SK-N-MC (cell line): ENCODE measurements around the gene CD99L2.

Source experiments
- DNase-seq: peaks from one replicate; pipeline ENCODE4 v3.0.0-alpha.2; 2011; ENCODE audit warnings: low read depth, low spot score
- H3K27ac ChIP-seq: fragments of 200-600 bp; sonication (generic); 2 replicates; pipeline ENCODE4 v1.5.1; 2016; ENCODE audit warnings: mixed run types
- H3K36me3 ChIP-seq: fragments of 200-600 bp; sonication (generic); 2 replicates; pipeline ENCODE4 v1.6.1; 2017; ENCODE audit warnings: antibody characterized with exemption, low read length, mixed read lengths; ENCODE audit not compliant: insufficient read depth
- H3K4me3 ChIP-seq: fragments of 200-600 bp; sonication (generic); 2 replicates; pipeline ENCODE4 v1.5.1; 2016
- H3K9ac ChIP-seq: fragments of 200-600 bp; sonication (generic); 2 replicates; pipeline ENCODE4 v1.8.0; 2017; ENCODE audit warnings: mixed run types, mixed read lengths; ENCODE audit not compliant: insufficient read length
- H3K9me3 ChIP-seq: fragments of 200-600 bp; sonication (generic); 2 replicates; pipeline ENCODE4 v1.6.1; 2017; ENCODE audit warnings: low read depth, mild to moderate bottlenecking, antibody characterized with exemption, low read length, moderate library complexity, mixed read lengths
- EZH2 ChIP-seq: fragments of 200-600 bp; sonication (generic); IDR thresholded peaks from one replicate; pipeline ENCODE4 v1.6.1; 2017; ENCODE audit warnings: antibody characterized with exemption
- FOXP2 ChIP-seq: optimal IDR thresholded peaks from 2 replicates; pipeline ENCODE3; 2011; ENCODE audit warnings: mild to moderate bottlenecking, moderate library complexity; ENCODE audit not compliant: insufficient read depth; ENCODE audit errors: extremely low read length, control extremely low read depth
- POLR2AphosphoS5 ChIP-seq: IDR thresholded peaks from 2 replicates; pipeline ENCODE4 v1.6.1; 2012; ENCODE audit warnings: mild to moderate bottlenecking, low read depth, low read length, borderline replicate concordance

Gene CD99L2

DNA sequence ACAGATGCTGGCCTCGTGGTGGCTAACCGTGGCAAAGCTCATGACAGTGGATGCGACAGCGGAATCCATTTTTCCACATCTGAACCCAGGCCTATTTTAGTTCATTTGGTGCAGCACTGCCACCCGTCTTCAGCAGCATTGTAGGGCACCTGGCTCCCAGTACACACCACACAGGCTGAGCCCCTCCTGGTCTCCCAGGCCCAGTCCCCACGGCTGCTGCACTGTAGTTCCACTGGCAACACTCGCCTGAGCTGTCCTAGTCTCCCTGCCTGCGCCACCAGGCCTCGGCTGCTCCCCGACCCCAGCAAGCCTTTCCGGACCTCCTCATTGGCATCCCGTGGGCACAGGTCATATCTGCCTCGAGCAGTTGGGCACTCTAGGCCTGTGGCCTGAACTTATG lies 129.1 kb downstream of the CD99L2 start:
- TF ChIP-seq POLR2AphosphoS5 = no peak
- no peak for TF ChIP-seq EZH2
- TF ChIP-seq FOXP2 = no peak
- H3K9me3 ChIP-seq = no peaks in the 10 kb centered on the region
- H3K27ac ChIP-seq = no peak overlapping the region
- H3K9ac ChIP-seq = no peak overlapping the region
- H3K4me3 ChIP-seq = no peak overlapping the region
- no peaks in the 10 kb centered on the region for H3K36me3 ChIP-seq
- DNase-seq = no peak

GRCh38 chrX:150768580-150769190 lies 129.8 kb downstream of the CD99L2 start:
- DNase-seq = no peak
- H3K36me3 ChIP-seq = no peaks in the 10 kb centered on the region
- H3K4me3 ChIP-seq = no peak overlapping the region
- no peaks in the 10 kb centered on the region for H3K9me3 ChIP-seq
- no peak overlapping the region for H3K9ac ChIP-seq
- no peak for TF ChIP-seq POLR2AphosphoS5
- no peak for TF ChIP-seq FOXP2
- no peak for TF ChIP-seq EZH2
- no peak overlapping the region for H3K27ac ChIP-seq

- no peak overlapping the region for H3K4me3 ChIP-seq
- DNase-seq = no peak
- H3K36me3 ChIP-seq = no peaks in the 10 kb centered on the region
- no peak overlapping the region for H3K27ac ChIP-seq
- no peak overlapping the region for H3K9ac ChIP-seq
- H3K9me3 ChIP-seq = no peaks in the 10 kb centered on the region
- TF ChIP-seq EZH2 (no peak), FOXP2 (no peak), POLR2AphosphoS5 (no peak)
Measured at GRCh38 chrX:150768132-150768485, 130.4 kb downstream of the CD99L2 start.

GRCh38 chrX:150767475-150768131 lies 130.9 kb downstream of the CD99L2 start:
- Histone ChIP-seq H3K36me3 (no peaks in the 10 kb centered on the region), H3K4me3 (no peak overlapping the region), H3K9ac (no peak overlapping the region), H3K9me3 (no peaks in the 10 kb centered on the region), H3K27ac (no peak overlapping the region)
- TF ChIP-seq FOXP2 (no peak), POLR2AphosphoS5 (no peak), EZH2 (no peak)
- DNase-seq = no peak

DNA sequence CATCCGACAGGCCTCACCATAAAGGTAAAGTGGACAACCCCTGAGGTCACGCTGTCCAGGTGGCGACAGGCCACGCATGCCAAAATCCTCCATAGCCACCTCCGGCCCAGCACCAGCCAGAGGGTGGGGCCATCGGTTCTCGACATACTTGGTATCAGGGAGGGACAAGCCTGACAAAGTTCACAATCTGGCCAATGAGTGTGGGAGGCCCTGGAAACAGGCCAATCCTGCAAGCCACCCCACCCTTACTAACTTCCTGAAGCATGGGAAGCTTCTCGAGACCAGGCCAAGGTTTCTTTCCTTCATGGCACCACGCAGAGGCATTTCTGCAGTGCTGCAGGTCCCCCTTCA lies 131.4 kb downstream of the CD99L2 start:
- no peak for TF ChIP-seq EZH2
- no peak for TF ChIP-seq POLR2AphosphoS5
- no peak for TF ChIP-seq FOXP2
- no peak for DNase-seq
- Histone ChIP-seq H3K36me3 (no peaks in the 10 kb centered on the region), H3K27ac (no peak overlapping the region), H3K4me3 (no peak overlapping the region), H3K9ac (no peak overlapping the region), H3K9me3 (no peaks in the 10 kb centered on the region)

DNA sequence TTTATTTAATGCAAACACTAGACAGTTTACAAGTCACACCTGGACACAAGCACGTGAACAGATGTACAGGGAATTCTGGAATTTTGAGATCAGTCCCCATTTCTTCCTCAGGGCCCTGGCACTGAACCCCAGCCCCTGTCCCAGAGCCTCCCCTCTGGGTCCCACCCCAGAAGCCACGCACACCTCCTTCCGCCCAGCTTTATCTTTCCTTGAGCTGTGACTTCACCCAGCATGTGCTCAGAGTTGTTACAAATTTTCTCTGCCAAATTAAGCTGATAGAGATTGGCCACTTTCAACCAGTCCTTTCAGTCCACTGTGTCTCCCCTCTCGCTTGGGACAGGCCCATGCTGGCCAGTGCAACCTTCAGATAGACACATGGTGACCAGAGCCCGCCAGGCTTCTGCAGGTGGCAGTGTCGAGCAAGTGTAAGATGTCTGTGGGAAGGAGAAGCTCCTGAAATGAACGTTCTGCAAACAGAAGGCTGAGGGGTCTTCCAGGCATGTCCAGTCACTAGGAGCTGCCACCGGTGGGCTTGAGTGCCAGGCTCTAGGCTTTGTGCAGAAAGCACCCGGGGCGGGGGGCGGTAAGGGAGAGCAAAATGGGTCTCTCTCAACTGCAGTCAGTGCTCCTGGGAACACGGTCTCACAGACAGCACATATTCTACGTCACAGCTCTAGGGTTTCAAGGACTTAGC lies 132.0 kb downstream of the CD99L2 start:
- no peak for TF ChIP-seq FOXP2
- TF ChIP-seq EZH2 = no peak
- TF ChIP-seq POLR2AphosphoS5 = no peak
- no peak overlapping the region for H3K4me3 ChIP-seq
- no peak overlapping the region for H3K9ac ChIP-seq
- H3K36me3 ChIP-seq = no peaks in the 10 kb centered on the region
- H3K27ac ChIP-seq = no peak overlapping the region
- no peak for DNase-seq
- H3K9me3 ChIP-seq = no peaks in the 10 kb centered on the region

GRCh38 chrX:150765782-150766350 lies 132.6 kb downstream of the CD99L2 start:
- Histone ChIP-seq H3K9me3 (no peaks in the 10 kb centered on the region), H3K36me3 (no peaks in the 10 kb centered on the region), H3K4me3 (no peak overlapping the region), H3K9ac (no peak overlapping the region), H3K27ac (no peak overlapping the region)
- DNase-seq = no peak
- TF ChIP-seq EZH2 (no peak), POLR2AphosphoS5 (no peak), FOXP2 (no peak)

GRCh38 chrX:150765237-150765636 lies 133.2 kb downstream of the CD99L2 start:
- no peak overlapping the region for H3K9ac ChIP-seq
- H3K36me3 ChIP-seq = no peaks in the 10 kb centered on the region
- TF ChIP-seq FOXP2 = no peak
- TF ChIP-seq POLR2AphosphoS5 = no peak
- no peak for TF ChIP-seq EZH2
- no peak overlapping the region for H3K4me3 ChIP-seq
- DNase-seq = no peak
- no peaks in the 10 kb centered on the region for H3K9me3 ChIP-seq
- H3K27ac ChIP-seq = no peak overlapping the region
